GM19239 (cell line): ENCODE measurements around the gene CDIPT.
"Not testable (repeated sequence)": the region's sequence is repeated elsewhere in the genome, so short reads cannot be mapped to it uniquely, and the experiment has no call there.

Source experiments
- DNase-seq: peaks from one replicate; pipeline ENCODE4 v3.0.0; 2011; ENCODE audit warnings: low spot score; ENCODE audit not compliant: insufficient read length
- FAIRE-seq: peaks from 2 replicates; lab custom pipeline; 2011; peaks lifted over from hg19 to GRCh38; lab: Jason Lieb, UNC

Gene CDIPT

DNA sequence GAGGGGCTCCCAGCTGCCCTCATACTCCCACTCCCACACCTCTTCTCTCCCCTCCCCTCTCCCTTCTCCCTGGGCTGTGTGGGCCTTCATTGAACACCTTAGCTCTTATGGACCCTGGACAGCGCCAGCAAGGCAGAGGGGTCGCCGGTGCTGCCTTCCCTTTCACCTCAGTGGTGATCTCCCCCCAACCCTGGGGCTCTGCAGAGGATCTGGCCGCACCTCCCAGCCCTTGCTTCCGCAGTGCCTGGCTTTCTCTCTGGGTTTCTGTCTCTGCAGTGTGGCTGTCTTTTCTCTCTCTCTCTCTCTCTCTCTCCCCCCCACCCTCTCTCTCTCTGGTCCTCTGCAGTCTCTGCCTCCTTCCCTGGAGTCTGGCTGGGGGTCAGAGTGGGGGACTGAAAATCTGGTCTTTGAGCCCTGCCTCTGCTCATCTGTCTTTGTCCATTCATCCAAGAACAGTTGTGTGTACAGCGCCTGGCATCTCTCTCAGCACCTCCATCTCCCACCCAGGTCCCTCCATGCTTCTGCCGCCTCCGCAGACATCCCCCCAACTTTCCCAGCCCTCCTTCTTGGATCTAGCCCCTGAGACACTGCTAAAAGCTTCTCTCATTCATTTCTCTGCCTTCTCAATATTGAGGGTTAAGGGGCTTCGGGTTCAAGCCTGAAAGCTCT, 35.2 kb upstream of the CDIPT start:
- DNase-seq (no peak), FAIRE-seq (no peak)

DNA sequence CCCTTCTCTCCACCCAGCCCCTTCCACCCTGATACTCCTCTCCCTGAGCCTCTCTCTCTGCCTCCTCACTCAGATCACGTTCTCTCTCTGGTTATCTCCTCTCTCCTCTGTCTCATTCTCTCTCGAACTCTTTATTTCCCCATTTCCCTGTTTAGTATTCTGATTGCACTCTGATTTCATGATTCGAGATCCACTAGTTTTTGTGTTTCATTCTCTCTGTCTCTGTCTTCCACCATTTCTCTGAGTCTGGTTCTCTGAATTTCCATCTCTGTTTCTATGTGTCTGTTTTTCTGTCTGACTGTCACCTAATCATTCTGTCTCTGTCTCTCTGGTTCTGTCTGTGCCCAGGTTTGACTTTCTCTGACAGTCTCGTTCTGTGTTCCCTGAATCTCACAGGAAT, 34.3 kb upstream of the CDIPT start:
- DNase-seq (no peak), FAIRE-seq (no peak)

DNA sequence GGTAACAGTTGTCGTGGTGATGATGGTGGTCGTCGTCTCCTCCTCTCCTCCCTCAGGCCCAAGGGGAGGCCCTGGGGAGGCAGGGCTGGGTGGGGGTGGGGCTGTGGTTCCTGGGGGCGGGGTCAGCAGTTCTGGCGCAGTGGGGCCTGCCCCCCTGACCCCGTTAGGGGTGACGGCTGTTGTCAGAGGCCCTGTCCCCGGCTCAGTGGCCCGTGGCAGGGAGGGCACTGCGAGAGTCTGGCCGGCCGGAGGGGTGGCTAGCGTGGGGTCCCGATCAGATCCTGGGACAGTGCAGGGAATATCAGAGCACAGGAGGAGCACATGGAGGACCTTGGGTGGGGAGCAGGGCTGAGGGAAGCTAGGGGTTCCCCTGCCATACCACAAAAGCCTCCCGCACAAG, 33.8 kb upstream of the CDIPT start:
- no peak for FAIRE-seq
- DNase-seq: no peak

DNA sequence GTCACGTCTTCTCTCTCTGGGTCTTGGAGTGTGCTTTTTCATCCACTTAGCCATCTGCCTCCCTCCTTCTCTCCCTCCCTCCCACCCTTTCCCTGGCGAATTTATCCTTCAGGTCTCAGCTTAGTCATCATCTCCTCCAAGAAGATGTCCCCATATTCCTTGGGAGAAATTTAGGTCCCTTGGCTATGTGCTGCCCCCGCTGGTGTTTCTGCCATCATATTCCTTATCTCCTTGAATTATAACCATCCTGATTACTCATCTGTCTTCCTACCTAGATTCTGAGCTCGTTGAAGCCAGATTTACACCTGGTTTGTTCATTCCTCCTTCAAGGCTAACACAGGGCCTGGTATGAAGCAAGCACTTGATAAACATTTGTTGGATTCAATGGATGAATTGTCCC, 31.3 kb upstream of the CDIPT start:
- FAIRE-seq (no peak), DNase-seq (no peak)

DNA sequence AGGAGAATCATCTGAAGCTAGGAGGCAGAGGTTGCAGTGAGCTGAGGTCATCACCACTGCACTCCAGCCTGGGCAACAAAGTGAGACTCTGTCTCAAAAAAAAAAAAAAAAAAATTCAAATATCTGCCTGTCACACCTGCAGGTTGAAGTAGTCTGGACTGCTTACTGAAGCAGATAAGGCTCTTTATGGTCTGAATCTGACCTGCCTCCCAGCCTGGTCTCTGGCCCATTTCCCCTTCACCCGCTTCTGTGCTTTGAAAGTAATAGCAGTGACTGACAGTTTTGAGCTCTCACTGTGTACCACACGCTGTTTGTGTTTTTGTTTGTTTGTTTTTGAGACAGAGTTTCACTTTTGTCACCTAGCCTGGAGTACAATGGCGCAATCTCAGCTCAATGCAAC, 30.5 kb upstream of the CDIPT start:
- no peak for FAIRE-seq

DNA sequence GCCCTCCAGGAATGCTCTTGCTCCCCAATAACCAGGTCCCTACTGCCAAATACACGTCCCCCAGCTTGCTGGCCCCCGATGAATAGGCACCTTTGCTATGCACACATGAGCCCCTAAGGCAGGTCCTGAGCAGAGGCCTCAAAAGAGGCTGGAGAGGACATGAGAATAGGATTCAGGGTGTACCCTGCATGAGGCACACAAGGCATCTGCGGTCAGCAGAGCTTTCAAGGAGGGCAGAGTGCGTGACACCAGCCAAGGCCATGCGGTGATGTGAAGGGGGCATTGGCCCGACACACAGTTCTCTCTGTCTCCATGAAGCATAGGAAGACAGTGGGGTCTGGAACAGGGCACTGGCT, 29.4 kb upstream of the CDIPT start:
- no peak for FAIRE-seq
- no peak for DNase-seq

More for the DNA sequence above, 30.5 kb upstream of the CDIPT start:
- DNase-seq: no peak

DNA sequence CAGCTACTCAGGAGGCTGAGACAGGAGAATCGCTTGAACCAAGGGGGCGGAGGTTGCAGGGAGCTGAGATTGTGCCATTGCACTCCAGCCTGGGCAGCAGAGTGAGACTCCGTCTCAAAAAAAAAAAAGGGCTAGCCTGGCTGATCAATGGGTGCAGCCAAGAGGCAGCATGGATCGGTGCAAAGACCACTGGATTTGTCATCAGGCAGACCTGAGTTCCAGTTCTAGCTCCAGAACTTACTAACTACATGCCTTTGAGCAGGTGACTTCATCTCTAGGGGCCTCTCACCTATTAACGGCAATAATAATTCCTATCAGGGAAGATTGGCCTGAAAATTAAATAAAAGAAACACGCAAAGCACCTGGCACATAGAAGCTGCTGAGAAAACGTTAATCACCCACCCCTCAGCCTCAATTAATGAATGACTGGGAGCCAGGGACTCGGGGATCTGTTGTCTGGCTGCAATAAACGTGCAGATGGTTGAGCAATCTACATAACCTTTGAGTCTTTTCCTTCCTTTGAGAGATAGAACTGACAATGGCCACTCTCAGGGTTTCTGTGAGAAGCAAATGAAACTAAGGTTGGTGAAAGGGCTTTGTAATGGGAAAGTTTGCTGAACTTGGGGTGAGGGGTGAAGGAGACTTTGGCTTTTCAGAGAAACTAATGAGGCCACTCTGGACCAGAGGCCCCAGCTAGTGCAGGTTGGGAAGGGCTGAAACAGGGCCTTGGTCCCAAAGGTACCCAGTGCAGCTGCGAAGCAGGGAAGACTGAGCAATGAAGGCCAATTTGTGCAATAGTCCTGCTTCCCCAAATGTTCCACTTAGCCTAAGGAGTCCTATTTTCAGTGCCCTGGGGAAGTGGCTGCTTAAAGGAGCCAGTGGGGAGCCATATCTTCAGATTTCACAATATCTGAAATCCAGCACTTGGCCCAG, 28.8 kb upstream of the CDIPT start:
- FAIRE-seq (no peak), DNase-seq (no peak)

DNA sequence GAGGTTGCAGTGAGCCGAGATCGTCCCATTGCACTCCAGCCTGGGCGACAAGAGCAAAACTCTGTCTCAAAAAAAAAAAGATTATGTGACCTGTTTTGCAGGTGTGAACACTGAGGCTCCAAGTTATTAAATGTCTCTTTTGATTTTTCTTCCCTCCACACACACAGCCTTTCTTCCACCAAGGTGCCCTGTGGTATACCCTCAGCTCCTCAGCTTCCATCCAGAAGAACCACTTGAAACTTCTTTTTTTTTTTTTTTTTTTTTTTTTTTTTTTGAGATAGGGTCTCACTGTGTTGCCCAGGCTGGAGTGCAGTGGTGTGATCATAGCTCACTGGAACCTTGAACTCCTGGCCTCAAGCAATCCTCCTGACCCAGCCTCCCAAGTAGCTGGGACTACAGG, 26.3 kb upstream of the CDIPT start:
- not testable (repeated sequence) for DNase-seq, FAIRE-seq

DNA sequence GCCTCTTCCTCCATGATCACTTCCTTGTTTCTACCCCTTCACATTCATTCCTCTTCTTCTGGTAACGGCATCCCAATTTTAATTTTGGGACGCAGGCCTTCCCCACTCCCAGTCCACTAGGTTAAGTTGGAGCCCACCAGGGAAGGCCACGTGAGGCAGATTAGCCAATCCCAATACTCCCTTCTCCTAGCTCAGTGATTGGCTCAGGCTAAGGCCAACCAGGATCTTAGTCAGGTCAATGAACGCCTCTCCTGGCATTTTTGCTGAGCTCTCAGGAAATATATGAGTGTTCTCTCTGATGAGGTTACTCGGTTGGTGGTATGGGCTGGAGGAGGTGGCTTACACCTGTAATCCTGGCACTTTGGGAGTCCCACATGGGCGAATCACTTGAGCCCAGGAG, 21.0 kb upstream of the CDIPT start:
- no peak for DNase-seq
- FAIRE-seq: no peak

GRCh38 chr16:29881050-29881449, 18.0 kb upstream of the CDIPT start:
- FAIRE-seq (no peak), DNase-seq (no peak)

GRCh38 chr16:29878172-29878571, 15.1 kb upstream of the CDIPT start:
- no peak for FAIRE-seq

GRCh38 chr16:29877266-29877961, 14.4 kb upstream of the CDIPT start:
- FAIRE-seq (no peak), DNase-seq (peak; percentile 50)

More at GRCh38 chr16:29878172-29878571, 15.1 kb upstream of the CDIPT start:
- DNase-seq: no peak

DNA sequence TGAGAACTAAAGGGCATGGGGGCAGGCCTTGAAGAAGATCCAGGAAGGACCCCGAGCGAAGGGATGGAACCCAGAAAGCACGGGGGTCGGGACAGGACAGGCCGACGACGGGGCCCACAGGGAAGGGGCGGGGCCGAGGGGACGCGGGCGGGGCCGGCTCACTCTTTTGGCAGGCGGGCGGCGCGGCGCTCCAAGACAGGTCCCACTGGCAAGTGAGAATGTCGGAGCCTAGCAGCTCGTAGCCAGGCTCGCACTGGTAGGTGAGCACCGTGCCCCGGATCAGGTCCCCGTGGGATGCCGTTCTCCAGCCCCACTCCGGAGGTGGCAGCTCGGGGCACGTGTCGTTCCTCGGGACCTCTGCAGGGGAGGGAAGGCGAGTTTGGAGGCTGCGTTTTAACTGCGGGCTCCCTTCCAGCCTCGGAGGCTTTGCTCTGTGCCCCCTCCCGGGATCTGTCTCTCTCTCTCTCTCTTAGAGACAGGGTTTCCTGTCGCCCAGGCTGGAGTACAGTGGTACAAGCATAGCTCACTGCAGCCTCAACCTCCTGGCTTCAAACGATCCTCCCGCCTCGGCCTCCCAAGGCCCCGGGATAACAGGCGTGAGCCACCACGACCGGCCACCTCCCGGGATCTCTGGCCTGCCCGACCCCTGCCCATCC, 13.7 kb upstream of the CDIPT start:
- DNase-seq: no peak
- no peak for FAIRE-seq

DNA sequence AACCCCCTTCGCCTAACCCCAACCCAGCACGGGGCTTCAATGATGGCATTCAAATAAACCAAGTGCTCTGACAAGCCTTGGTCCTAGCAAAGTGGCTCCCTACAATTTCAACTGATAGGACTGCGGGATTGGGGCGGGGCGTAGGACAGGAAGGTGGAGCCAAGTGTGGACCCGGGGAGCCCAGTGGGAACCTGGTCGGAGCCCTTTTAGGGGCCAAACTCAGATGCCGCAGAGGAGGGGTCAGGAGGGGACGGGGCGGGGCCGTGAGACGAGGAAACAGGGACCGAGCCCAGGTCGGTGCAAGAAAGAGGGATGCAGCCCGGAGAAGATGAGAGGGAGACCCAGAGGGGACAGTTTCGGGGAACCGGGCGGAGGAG, 13.2 kb upstream of the CDIPT start:
- no peak for DNase-seq
- no peak for FAIRE-seq

DNA sequence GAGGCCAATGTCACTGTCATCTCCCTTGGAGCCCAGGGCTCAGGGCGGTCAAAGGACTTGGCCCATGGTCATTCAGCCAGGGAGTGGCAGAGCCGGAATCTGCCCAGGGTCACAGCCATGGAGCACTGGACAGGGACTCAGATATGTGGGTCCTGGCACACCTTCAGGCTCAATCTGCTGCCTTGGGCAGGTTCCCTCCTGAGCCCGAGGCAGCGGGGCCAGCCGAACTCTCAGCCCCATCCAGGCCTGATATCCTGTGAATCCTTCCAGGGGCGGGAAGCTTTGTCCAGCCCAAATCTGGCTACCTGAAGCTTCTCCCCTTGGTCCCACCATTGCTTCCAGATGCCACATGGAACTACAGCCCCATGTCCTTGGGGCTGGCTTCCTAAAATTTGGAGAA, 12.2 kb upstream of the CDIPT start:
- no peak for DNase-seq
- FAIRE-seq: no peak

GRCh38 chr16:29873319-29873718, 10.3 kb upstream of the CDIPT start:
- DNase-seq (no peak), FAIRE-seq (no peak)

GRCh38 chr16:29871822-29872546, 9.0 kb upstream of the CDIPT start:
- DNase-seq: no peak
- FAIRE-seq: no peak

- not testable (repeated sequence) for FAIRE-seq, DNase-seq
These were observed 6.0 kb upstream of the CDIPT start for GRCh38 chr16:29869067-29869466.

DNA sequence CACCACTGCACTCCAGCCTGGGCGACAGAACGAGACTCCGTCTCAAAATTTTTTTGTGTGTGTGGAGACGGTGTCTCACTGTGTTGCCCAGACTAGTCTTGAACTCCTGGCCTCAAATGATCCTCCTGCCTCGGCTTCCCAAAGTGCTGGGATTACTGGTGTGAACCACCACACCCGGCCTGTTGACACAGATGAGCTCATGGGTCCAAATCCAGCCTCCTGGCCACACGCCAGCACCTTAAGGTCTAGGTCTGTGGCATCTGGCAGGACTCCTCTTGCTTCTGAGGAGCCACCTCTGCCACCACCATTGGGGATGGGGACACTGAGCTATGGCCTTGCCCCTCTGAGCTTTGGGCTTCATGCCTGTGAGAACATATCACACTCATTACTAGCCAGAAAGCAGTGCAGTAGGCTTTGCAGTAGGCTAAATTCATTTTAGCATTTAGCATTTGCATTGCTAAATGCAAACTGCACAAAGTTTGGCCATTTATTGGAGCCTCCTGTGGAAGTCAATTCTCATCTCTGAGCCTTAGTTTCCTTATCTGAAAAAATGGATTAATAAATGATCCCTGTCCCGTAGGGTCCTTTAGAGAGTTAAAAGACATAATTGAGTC, 5.5 kb upstream of the CDIPT start:
- FAIRE-seq: no peak
- DNase-seq: no peak
